AG04450 (cell line): ENCODE measurements around the gene ZNHIT2. TPM values are rescaled to one million over a fixed set of nuclear protein-coding genes. Genes with fewer than 3 reads are reported as not detected.

Experiments used
- CTCF ChIA-PET: fragments of 300-600, 350-600 bp; formaldehyde crosslinking; extraction: SDS; loops from one replicate; lab custom pipeline; 2022; ENCODE audit warnings: antibody characterized with exemption, inconsistent platforms; lab: Charles Lee
- POLR2A ChIA-PET: fragments of 350-600 bp; formaldehyde crosslinking; extraction: SDS; loops from one replicate; lab custom pipeline; 2021; ENCODE audit warnings: antibody characterized with exemption, inconsistent platforms; lab: Yijun Ruan, JAX
- DNase-seq: peaks from one replicate; pipeline ENCODE4 v3.0.0-alpha.2; 2011; ENCODE audit warnings: low read depth, low spot score
- H3K27ac ChIP-seq: one replicate; pipeline ENCODE4 v1.5.1; 2012; ENCODE audit warnings: low read depth, low read length, control low read depth
- H3K27me3 ChIP-seq: one replicate; pipeline ENCODE4 v1.6.0; 2012; ENCODE audit warnings: low read length; ENCODE audit not compliant: control insufficient read depth, insufficient read depth
- H3K4me3 ChIP-seq: 2 replicates; pipeline ENCODE4 v1.5.1; 2011; ENCODE audit warnings: mild to moderate bottlenecking, low read depth, low read length, control low read depth
- H3K9me3 ChIP-seq: 2 replicates; pipeline ENCODE4 v1.5.1; 2012; ENCODE audit warnings: low read length; ENCODE audit not compliant: control insufficient read depth, insufficient read depth
- CTCF ChIP-seq: IDR thresholded peaks from 2 replicates; pipeline ENCODE4 v1.5.1; 2011; ENCODE audit warnings: low read depth, low read length, control low read depth, inconsistent platforms
- polyA plus RNA-seq: library from polyadenylated mRNA; depleted of rRNA; stranded (reverse); fragments of >200 nt; gene quantifications from 2 replicates; pipeline ENCODE4 v1.2.3, GENCODE V29; 2011

ZNHIT2 gene
- polyA plus RNA-seq, 1 experiment, result 3.1 TPM

GRCh38 chr11:65089621-65090020 lies 27.9 kb downstream of the ZNHIT2 start:
- CTCF ChIA-PET, result interaction anchor here (1.1 to 1.6 kb wide), 2 partner anchors 77 to 243 kb away, joined by 3 read pairs; no protein-coding TSS in a partner anchor
- no peak overlapping the region for H3K27ac ChIP-seq
- POLR2A ChIA-PET, result interaction anchor here (0.7 kb wide), 1 partner anchor 83 kb away, joined by 6 read pairs; no protein-coding TSS in a partner anchor
- H3K4me3 ChIP-seq, result no peak overlapping the region
- DNase-seq, result no peak
- TF ChIP-seq CTCF, result no peak
- H3K27me3 ChIP-seq, result no peaks in the 10 kb centered on the region
- no peaks in the 10 kb centered on the region for H3K9me3 ChIP-seq

GRCh38 chr11:65087827-65088226 lies 29.7 kb downstream of the ZNHIT2 start:
- ChIA-PET POLR2A (no interaction called here), CTCF (no interaction called here)

GRCh38 chr11:65087216-65087615 lies 30.3 kb downstream of the ZNHIT2 start:
- ChIA-PET CTCF (no interaction called here), POLR2A (no interaction called here)
- H3K27ac ChIP-seq, result no peak overlapping the region
- H3K4me3 ChIP-seq, result no peak overlapping the region
- TF ChIP-seq CTCF, result no peak
- H3K9me3 ChIP-seq, result no peaks in the 10 kb centered on the region; the same call in 1 of the 2 replicates
- no peak for DNase-seq
- H3K27me3 ChIP-seq, result no peaks in the 10 kb centered on the region

More at GRCh38 chr11:65087827-65088226, 29.7 kb downstream of the ZNHIT2 start:
- DNase-seq, result no peak
- no peaks in the 10 kb centered on the region for H3K27me3 ChIP-seq
- H3K4me3 ChIP-seq, result no peak overlapping the region
- H3K9me3 ChIP-seq, result no peaks in the 10 kb centered on the region; the same call in 1 of the 2 replicates
- no peak overlapping the region for H3K27ac ChIP-seq
- TF ChIP-seq CTCF, result no peak

- POLR2A ChIA-PET, result no interaction called here
- CTCF ChIA-PET, result no interaction called here
- Histone ChIP-seq H3K27me3 (no peaks in the 10 kb centered on the region), H3K4me3 (no peak overlapping the region), H3K27ac (no peak overlapping the region), H3K9me3 (no peaks in the 10 kb centered on the region; the same call in 1 of the 2 replicates)
- no peak for DNase-seq
- TF ChIP-seq CTCF, result no peak
Measured at GRCh38 chr11:65086809-65087208, 30.7 kb downstream of the ZNHIT2 start.

- Histone ChIP-seq H3K9me3 (no peaks in the 10 kb centered on the region; the same call in 1 of the 2 replicates), H3K27me3 (no peaks in the 10 kb centered on the region), H3K4me3 (no peak overlapping the region; the same call in 1 of the 2 replicates), H3K27ac (no peak overlapping the region)
- DNase-seq, result no peak
- POLR2A ChIA-PET, result no interaction called here
- CTCF ChIA-PET, result interaction anchor here (1.1 kb wide), 1 partner anchor 28 kb away, joined by 5 read pairs; no protein-coding TSS in a partner anchor
- no peak for TF ChIP-seq CTCF
Measured at GRCh38 chr11:65085446-65085845, 32.1 kb downstream of the ZNHIT2 start.
